GM18519 (cell line): ENCODE data around the gene BMPER.

ENCODE experiments used
- ATAC-seq: cut with Tn5 transposase; IDR thresholded peaks from one replicate; pipeline ENCODE4 v1.9.1; 2021; ENCODE audit warnings: mild to moderate bottlenecking, moderate library complexity; ENCODE audit not compliant: unreplicated experiment, low FRiP score

BMPER gene

DNA sequence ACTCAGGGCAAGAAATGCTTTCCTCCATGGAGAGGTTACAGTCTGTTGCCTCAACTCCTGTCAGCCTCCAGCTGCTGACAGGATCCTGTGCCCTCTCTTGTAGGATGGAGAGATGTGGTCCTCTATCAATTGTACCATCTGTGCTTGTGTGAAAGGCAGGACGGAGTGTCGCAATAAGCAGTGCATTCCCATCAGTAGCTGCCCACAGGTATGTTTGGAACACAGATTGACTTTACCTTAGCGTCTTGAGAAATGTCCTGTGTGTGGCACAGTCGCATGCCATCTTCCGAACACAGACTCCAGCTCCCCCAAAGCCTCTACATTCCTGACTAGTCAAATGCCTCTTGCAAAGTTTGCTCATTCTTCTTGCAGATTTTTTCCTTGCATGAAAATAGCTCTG, 152.6 kb downstream of the BMPER start:
- no peak for ATAC-seq

DNA sequence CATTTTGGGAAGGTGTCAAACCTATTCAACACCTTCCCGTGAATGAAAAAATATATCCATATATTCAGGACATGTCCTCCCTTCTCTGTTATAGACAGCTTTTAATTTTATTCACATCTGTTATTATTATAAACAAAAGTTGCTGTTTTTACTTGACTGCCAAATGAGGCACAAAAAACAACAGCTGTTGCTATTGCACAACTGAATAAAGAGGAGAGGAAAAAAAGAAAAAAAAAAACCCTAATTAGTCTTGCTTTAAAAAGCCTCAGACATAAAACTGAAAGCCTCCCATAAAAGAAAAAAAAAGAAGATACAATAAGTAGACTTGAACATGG, 153.4 kb downstream of the BMPER start:
- no peak for ATAC-seq

DNA sequence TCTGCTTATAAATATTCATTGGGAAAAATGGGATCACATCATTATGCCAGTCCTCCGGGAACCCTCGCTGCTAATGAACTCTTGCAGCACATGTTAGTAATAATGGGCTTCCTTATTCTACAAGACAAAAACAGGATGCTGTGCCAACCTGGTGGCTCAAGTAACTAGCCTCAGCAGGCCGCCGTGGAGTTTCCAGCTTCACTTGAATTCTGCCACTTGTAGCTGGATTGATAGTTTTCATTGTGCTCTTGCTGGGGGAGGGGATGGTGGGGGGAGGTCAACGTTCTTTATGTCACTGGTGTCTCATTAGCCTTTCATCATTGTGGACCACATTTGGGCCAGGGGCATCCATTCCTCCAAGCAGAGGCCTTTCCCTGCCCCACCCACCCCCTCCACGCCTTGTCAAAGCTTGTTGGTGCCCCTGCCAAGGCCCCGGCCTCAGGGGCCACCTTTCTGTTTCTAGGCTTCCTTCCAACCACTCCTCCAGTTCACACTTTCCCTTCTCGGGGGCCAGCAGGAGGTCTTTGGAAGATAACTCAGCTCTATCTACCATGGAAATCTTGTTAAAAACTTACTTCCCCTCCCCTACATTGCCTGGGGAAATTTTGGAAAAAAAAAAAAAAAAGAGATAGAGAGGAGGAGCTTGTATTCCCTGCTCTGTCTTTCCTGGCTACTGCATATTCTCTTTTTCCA, 153.9 kb downstream of the BMPER start:
- no peak for ATAC-seq

DNA sequence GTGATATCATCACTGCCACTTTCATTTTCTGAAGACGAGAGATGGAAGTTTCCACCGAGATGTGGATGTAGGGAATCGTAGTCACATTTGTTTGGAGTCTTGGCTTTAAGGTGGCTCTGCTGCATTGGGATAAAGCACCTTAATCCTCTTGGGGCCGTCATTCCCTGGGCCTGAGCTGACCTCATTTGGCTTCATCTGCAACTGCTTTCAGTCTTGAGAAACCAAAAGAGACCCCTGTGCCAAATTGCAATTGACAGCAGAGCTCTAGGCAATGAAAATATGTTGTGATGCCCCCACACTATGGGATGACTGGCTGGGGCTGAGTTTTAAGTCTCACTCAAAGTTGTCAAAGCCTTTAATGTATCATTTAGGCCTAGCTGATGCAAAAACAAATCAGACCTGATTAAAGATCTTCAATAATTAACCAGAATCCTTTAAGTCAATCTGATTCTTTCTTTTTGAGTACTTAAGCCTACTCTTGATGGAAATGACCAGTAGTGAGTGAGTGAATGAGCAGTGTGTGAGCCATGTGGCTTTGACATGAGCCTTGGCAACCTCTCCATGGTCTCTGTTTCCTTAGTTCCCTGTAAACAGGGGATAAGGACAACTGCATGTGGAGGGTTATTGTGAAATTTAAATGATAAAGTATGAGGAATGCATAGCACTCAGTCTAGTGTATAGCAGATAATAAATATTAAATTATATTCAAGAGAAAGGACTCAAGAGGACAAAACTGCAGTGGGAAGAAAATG, 155.0 kb downstream of the BMPER start:
- no peak for ATAC-seq

DNA sequence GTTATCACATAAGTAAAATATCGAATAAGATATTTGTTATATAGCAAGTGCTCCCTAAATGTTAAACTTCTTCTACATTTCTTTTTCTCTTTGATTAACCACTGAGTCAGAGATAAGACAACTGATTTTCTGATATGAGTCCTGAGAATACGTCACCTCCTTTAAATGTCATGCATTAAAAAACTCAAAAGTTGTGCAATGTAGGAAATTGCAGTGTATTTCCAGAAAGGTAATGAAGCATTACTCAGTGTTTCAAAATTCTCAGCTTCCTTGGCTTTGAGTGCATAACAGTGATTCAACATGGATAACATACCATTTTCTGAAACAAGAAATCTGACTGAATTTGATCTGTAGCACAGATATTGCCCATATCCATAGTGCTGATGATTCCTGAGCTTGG, 155.8 kb downstream of the BMPER start:
- no peak for ATAC-seq

DNA sequence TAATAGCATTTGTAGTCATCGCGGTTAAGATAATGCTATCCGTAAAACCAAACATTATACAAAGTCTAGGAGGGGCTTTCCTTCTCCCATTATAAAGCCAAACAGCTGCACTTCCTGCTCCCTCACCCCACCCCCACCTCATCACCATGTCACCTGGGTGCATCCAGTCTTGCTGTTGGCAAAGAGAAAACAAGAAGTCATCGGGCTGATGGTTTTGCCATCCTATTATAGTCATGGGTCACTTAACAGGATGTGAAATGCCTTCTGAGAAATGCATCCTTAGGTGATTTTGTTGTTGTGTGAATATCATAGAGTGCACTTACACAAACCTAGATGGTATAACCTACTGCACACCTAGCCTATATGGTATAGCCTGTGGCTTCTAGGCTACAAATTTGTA, 157.0 kb downstream of the BMPER start:
- no peak for ATAC-seq

DNA sequence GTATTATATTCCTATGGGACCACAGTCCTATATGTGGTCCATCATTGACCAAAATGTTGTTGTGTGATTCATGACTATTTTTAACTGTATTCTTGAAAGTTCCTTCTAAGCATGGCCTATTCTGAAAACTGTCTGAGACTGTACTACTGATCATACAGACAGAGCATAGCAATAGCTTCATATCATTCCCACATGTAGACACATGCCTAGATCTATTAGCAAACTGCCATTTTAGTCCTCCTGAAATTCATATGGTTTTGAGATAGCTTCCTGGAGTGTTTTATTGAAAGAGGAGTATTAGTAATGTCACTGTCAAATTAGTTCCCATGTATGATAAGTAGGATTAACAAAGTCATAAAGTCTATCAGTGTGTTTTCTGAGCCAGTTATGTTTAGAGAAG, 157.5 kb downstream of the BMPER start:
- no peak for ATAC-seq

DNA sequence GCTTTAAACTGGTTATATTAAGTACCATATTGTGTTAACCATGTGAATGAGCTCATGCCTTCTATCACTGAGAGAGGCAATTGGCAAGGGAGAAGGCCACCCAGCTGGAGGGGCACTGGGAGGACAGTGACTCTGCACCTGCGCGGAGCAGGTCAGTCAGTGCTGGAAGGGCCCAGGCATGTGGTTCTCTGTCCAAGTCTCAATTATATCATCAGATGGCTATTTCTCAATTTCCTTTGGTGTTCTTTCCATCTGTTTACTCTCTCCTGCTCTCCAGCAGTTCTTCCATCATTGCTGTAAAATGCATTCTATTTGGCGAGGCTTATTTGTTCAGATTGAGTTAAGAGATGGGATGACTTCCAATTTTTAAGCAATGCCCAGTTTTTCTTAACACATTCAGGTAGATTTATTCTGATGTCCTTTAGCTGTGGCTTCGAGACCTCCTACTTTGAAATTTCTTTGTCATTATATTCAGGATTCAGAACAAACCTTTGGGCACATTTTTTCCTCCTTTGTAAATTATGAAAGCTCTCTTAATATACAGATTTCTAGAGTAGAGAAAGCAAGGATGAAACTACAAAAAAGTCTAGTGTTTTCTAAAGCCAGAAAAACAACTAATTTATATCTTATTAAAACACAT, 159.3 kb downstream of the BMPER start:
- ATAC-seq = no peak

DNA sequence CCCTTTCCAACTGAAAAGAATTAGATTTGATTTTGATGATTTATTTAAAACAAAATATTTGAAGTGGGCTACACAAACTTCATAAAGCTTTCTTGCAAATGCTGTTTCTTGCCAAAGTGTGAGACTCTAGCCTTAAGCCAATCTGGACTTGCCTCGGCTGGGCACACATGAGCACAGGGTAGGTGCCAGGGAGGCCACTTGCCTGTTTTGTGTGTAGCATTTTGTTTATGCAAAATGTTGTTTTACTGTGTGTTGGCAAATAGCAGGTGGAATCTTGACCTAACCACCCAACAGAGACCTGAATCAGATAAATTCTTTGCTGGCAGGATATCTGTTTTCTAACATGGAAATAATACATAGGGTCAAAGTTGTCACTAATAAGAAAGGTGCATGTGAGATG, 161.1 kb downstream of the BMPER start:
- no peak for ATAC-seq

DNA sequence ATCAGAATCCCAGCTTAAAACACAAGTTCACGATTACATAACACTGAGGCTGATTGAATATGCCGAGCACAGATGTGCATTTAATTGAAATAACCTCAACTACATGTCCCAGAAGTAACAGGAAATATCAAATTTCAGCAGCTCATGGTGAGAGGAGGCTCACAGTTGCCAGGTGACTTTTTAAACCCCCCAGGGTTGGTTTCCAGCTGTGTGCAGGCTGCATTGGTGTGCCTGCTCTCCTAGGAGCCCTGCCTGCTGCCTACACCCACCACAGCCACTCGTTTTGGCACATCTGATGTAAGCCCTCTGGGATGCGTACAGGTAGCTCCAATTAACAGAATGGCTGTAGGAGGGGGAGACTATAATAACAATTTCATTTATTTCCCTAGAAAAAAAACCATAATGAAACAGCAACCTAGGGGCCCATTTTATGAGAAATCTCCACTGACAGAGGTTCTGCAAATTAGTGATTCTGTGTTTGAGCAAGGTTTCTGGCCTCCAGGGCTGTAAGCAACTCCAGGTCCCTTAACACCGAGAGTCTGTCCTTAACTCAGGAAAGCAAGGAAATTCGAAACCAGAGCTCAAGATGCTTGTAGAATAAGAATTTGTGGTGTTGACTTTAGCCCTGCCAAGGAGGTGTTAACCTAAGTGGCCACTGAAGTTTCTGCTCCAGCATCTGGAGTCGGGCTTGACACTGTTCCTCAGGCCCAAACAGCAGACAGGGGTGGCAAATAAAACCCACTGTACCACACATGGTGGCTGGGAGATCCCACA, 161.9 kb downstream of the BMPER start:
- no peak for ATAC-seq

DNA sequence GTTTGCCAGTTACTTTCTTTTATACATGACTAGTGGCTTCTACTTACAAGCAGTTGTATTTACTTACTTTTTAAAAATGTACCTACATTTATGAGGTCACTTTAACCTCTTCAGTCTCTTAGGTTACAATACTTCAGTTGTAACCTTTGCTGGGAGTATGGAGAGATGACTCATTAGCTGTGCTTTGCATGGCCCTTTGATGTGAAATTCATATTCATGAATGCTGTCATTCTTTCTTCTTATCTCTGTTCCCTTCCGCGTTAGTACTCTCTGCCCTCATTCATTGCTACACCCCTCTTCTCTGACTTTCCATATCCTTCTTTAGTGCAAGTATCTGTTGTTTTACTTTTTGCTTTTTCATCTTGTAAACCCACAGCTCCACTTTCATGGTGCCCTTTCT, 164.3 kb downstream of the BMPER start:
- no peak for ATAC-seq

DNA sequence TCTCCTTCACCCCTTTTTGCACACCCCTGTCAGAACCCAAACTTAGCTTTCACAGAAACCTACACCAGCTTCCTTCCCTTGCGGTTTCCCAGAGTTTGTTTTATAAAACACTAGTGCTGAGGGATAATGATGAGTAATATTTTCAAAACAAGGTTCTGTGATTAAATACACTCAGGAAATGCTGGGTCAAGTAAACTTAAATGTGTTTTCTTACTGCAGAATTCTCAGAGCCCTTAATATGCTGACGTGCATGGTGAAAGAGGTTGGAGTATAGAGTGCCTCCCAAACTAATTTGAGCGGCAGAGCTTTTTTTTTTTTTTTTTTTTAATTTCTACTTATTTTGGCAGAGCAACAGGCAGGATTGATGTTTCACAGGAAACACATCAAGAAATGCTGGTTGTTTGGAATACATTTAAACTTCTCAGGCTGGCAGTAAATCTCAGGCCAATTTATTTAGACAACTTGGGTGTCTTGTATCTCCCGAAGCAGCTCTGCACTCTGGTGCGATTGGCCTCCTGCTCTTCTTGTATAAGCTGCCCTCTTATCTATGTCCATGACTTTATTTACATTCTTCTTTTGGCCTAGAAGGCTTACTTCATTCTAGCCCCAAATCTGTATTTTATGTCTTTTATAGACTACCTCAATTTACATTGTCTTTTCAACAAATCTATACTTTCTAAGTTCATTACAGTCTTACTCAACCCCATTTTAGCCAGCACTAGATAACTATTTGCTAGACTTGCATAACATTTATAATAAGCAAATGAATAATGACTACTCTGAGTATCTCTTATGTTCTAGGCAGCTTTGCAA, 165.4 kb downstream of the BMPER start:
- ATAC-seq = no peak

DNA sequence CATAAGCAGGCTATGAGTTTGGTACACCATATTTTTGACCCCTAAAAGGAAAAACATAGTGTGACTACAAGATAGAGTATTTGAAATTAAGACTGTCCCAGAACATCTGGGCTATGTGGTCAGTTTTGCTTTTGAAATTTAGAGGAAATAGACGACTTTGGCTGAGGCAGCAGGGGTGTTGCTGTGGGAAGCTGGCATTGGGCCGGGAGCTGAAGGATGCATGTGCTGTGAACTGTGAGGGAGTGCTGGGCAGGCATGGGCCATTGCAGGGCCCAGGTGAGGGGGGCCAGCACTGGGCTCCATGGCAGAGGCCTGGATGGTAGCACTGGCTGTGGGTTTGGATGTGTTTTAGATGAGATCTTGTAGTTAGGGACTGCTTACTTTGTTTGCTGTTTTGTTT, 168.3 kb downstream of the BMPER start:
- no peak for ATAC-seq

DNA sequence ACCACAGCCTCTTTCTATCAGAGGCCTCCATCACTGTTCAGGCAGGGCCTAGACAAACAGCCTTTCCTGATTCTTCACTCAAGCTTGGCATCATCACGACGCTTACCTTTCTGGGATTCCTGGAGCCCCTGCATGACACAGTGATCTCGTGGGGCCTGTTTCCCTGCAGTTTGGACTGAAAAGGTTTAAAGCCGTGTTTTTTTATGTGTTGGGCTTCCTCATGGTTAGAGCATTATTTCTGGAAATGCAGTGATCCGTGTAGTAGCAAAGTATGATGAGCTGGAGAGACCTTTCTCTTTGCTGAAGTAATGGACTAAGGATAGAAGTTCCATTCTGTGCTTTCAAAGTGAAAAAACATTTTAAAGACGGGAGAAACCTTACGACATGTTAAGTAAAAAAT, 169.1 kb downstream of the BMPER start:
- no peak for ATAC-seq

DNA sequence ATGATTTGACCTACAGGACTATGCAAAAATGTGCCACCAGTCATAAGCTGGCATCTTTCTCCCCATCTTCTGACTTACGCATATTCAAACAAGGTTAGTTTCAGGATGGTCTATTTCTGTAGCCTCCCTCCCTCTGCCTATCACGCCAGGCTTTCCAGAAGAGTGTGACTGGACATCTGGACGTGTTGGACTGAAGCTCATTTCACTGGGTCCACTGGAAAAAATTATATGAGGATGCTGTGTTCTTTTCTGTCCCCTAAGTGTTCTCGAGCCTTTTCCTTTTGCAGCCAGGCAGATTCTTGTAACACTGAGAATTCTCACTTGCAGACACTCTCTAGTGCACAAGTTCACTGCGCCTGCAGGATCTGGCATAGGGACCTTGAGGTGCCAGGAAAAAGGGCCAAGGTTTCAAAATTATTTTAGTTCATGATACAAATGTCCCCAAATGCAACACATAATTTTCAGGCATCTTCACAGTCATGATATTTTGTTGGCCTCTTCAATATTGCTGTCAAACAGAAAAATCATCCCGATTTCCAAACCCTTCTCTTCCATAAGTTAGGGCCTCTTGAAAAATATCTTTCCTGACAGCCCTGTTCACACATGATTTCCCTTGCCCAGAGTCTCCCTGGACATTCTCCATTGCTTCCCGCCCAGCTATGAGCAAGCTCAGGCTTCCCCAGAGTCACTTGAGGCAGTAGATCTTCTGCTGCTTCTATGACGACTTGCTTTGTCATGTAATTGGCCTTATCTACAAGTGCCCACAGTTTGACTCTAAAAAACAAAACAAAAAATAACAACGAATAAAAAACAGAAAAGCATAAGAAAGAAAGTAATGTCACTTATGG, 170.4 kb downstream of the BMPER start:
- no peak for ATAC-seq

DNA sequence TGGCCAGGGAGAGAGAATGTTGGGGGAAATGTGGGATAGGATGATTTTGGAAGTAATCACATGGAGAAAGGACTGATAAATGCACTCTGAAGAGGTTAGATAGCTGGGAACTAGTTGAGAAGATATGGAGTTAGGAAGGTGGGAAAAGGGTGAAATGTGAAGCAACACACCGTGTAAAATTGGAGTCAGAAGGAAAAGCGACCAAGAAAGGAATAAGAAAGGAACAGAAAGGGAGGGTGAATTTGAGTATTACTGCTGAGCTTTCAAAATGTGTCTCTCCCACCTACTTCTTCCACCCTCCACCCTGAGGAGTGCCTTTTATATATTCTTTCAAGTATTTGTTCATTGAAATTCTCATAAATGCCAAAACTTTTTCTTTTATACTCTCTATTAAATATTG, 171.8 kb downstream of the BMPER start:
- ATAC-seq = no peak

DNA sequence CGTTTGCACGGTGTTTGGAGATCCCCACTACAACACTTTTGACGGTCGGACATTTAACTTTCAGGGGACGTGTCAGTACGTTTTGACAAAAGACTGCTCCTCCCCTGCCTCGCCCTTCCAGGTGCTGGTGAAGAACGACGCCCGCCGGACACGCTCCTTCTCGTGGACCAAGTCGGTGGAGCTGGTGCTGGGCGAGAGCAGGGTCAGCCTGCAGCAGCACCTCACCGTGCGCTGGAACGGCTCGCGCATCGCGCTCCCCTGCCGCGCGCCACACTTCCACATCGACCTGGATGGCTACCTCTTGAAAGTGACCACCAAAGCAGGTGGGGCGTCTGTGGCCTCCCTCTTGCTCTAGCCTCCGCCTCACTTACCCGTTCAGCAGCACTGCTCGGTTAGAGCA, 173.5 kb downstream of the BMPER start:
- no peak for ATAC-seq

DNA sequence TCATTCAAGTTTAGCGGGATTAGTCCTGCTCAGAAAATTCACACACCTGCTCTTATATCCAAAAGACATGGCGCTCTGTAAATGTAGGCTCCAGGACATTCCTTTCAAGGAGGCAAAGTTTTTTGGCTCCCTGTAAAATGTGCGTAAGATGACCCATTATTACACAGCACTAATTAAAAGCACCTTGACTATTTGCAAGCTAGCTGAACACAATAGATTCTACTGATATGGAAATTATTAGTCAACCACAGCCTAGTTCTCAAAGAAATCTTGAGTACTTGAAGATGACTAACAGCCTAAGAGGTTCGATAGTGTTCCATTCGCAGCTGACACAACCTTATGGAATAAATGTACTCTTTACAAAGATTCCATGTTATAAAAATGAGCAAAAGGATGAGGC, 175.2 kb downstream of the BMPER start:
- ATAC-seq = no peak

DNA sequence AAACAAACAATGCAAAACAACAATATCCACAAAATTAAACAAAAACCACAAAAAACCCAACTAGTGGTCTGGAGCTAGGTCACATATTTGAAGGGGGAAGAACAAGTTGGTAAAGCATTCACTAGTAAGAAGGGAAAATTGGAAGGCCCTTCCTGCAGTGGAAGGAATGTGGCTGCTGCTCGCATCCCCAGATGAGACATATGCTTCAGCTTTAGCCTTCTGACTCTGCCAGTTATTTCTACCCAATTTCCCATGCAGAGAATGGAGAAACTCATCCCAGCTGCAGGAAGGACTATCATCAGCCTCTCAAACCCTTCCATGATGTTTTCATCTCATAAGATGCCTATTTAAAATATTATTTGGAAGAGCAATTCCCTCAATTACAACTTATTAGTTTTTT, 176.6 kb downstream of the BMPER start:
- ATAC-seq = no peak

DNA sequence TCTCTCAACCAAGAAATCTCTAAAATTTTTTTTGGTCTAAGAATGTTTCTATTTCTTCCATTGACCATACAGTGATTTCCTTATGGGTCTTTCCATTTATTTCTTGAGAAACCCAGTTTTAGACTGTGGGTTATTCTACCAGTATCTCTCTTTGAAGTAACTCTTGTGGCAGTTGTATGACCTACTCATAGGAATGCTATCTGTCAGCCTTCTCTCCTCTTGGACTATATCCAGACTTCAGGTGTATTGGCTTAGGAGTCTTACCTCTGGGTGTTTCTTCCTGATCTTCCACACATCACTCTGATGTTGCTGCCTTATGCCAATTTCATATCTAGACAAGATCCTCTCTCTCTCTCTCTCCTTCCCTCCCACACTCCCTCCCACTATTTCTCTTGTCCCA, 178.1 kb downstream of the BMPER start:
- ATAC-seq = no peak
